ENCODE measurements around the gene KMT5B.

The KMT5B gene

DNA sequence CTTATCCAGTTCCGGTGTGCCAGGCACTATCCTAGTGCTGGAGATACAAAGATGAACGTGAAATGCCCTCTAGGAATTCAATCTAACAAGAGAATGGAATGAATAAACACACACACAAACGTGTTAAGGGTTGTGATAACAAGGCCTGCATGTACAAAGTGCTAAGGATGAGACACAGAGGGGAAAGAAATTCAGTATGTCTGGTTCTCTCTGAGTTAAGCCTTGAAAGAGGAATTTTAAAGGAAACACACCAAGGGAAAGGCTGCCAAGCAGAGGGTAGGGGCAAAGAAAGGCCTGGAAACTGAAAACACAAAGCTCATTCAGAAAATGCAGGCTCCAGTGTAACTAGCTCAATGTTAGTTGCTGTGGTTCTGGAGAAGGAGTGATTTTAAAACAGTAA, 96.1 kb downstream of the KMT5B start:
- peaks cover 4% of the 10 kb centered on the region for H3K36me3 Mint-ChIP-seq (ENCODE audit: low read depth)

GRCh38 chr11:68116126-68116525, 97.0 kb downstream of the KMT5B start:
- Mint-ChIP-seq H3K27ac (no peak overlapping the region), H3K27me3 (no peaks in the 10 kb centered on the region), H3K4me1 (ENCODE audit: low read depth) (peaks cover 11% of the 10 kb centered on the region), H3K36me3 (ENCODE audit: low read depth) (peaks cover 4% of the 10 kb centered on the region), H3K9me3 (no peaks in the 10 kb centered on the region), H3K4me3 (no peak overlapping the region)
- DNase-seq, result no peak

More for the DNA sequence above, 96.1 kb downstream of the KMT5B start:
- Mint-ChIP-seq H3K27me3 (no peaks in the 10 kb centered on the region), H3K4me3 (no peak overlapping the region), H3K9me3 (no peaks in the 10 kb centered on the region), H3K27ac (no peak overlapping the region), H3K4me1 (ENCODE audit: low read depth) (peaks cover 13% of the 10 kb centered on the region)
- no peak for DNase-seq

- no peak overlapping the region for H3K4me3 Mint-ChIP-seq
- H3K9me3 Mint-ChIP-seq, result no peaks in the 10 kb centered on the region
- H3K27me3 Mint-ChIP-seq, result no peaks in the 10 kb centered on the region
- peaks cover 4% of the 10 kb centered on the region for H3K36me3 Mint-ChIP-seq (ENCODE audit: low read depth)
- H3K27ac Mint-ChIP-seq, result no peak overlapping the region
- peaks cover 9% of the 10 kb centered on the region for H3K4me1 Mint-ChIP-seq (ENCODE audit: low read depth)
- no peak for DNase-seq
Observed at GRCh38 chr11:68115285-68115684, 97.8 kb downstream of the KMT5B start.

GRCh38 chr11:68113986-68114385, 99.1 kb downstream of the KMT5B start:
- H3K27ac Mint-ChIP-seq, result no peak overlapping the region
- H3K36me3 Mint-ChIP-seq (ENCODE audit: low read depth), result peaks cover 3% of the 10 kb centered on the region
- peaks cover under 1% of the 10 kb centered on the region for H3K4me1 Mint-ChIP-seq (ENCODE audit: low read depth)
- H3K4me3 Mint-ChIP-seq, result no peak overlapping the region
- no peaks in the 10 kb centered on the region for H3K9me3 Mint-ChIP-seq
- H3K27me3 Mint-ChIP-seq, result no peaks in the 10 kb centered on the region
- no peak for DNase-seq

- Mint-ChIP-seq H3K36me3 (ENCODE audit: low read depth) (no peaks in the 10 kb centered on the region), H3K27ac (no peak overlapping the region)
Observed at GRCh38 chr11:68107689-68108088, 105.4 kb downstream of the KMT5B start.

GRCh38 chr11:68106165-68106940, 106.7 kb downstream of the KMT5B start:
- H3K36me3 Mint-ChIP-seq (ENCODE audit: low read depth), result no peaks in the 10 kb centered on the region
- H3K4me1 Mint-ChIP-seq (ENCODE audit: low read depth), result no peaks in the 10 kb centered on the region
- H3K27me3 Mint-ChIP-seq, result no peaks in the 10 kb centered on the region
- no peak overlapping the region for H3K4me3 Mint-ChIP-seq
- DNase-seq, result no peak
- H3K9me3 Mint-ChIP-seq, result no peaks in the 10 kb centered on the region
- H3K27ac Mint-ChIP-seq, result no peak overlapping the region

More at GRCh38 chr11:68107689-68108088, 105.4 kb downstream of the KMT5B start:
- Mint-ChIP-seq H3K4me3 (no peak overlapping the region), H3K9me3 (no peaks in the 10 kb centered on the region), H3K27me3 (no peaks in the 10 kb centered on the region), H3K4me1 (ENCODE audit: low read depth) (no peaks in the 10 kb centered on the region)
- no peak for DNase-seq

Measured in activated T-cell treated with anti-CD3 and anti-CD28 coated beads, Interleukin-2, amount 50 U/mL, for 24 hours (primary cell).